HG03354 (cell line): ENCODE data around the gene GPX4.
"Not testable (repeated sequence)": the region's sequence is repeated elsewhere in the genome, so short reads cannot be mapped to it uniquely, and the experiment has no call there.

ENCODE experiments used
- ATAC-seq: cut with Tn5 transposase; IDR thresholded peaks from one replicate; pipeline ENCODE4 v1.9.1; 2021; ENCODE audit warnings: mild to moderate bottlenecking; ENCODE audit not compliant: unreplicated experiment, poor library complexity, severe bottlenecking

The GPX4 gene

DNA sequence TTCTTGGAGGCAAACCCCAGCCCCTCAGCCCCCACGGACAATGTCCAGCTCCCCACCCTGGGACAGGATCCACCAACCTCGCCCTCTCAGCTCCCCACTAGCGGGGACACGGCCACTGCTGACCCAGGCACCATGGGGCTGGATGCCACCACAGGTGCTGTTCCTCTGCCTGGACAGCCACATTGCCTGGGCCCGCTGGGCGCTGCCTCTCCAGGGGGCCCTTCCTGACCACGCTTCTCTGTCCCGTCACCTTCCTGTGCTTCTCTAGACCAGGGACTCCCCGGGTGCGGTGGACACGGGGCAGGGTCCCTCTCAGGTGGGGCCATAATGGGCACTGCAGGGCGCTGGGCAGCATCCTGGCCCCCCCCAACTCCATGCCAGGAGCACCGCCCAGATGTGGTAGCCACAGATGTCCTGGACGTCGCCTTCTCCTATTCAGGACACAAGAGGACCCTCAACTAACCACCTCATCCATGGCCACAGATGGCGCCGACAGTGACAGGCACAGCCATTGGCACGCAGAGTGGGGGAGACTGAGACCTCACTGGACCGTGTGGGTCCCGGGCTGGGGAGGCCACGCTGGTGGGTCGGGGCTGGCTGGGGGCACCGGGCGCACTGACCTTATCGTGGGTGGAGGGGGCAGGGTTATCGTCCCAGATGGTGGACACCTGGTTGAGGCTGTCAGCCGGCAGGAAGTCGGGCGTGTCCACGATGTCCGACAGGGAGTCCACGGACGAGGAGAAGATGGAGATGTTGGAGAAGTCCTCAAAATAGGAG lies 23.4 kb downstream of the GPX4 start:
- no peak for ATAC-seq

DNA sequence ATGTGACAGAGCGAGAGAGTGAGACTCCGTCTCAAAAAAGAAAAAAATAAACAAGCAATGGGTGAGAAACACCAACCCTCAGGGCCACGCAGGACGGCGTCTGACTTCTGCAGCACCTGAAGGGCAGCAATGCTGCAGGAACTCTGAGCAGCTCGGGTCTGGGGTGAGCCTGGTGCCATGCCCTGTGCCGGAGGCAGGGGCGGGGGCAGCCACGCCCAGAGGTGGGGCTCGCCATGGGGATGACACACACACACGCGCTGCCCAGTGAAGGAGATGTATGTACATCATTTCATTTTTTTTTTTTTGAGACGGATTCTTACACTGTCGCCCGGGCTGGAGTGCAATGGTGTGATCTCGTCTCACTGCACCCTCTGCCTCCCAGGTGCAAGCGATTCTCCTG lies 24.3 kb downstream of the GPX4 start:
- ATAC-seq, result no peak

DNA sequence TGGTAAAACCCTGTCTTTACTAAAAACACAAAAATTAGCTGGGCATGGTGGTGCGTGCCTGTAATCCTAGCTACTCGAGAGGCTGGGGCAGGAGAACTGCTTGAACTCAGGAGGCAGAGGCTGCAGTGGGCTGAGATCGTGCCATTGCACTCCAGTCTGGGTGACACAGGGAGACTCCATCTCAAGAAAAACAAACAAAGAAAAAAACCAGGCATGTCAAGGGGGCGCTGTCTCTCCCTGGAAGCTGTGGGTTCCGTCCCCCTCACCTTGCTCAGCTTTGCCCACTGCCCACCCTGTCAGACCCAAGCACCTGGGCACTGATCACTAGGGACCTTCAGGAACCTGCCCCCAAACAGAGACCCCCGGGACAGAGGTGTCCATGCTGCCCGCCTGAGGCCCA lies 25.3 kb downstream of the GPX4 start:
- ATAC-seq, result not testable (repeated sequence)

DNA sequence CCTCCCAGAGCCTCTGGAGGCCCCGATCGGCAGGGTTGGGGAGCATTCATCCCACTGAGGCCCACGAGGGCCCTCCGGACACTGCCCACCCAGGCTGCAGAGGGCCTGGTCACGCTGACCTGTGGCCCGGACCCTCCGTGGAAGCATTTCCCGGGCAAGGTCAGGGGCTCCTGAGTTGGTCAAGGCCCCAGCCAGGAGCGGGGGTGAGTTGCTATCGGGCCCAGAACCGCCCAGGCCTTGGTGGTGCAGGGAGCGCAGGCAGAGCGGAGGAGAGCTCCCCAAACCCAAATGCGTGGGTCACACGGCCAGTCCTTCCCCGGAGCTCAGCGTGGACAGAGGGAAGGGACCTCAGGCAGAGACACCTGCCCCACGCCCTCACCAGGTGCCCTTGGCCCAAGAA lies 25.7 kb downstream of the GPX4 start:
- no peak for ATAC-seq

DNA sequence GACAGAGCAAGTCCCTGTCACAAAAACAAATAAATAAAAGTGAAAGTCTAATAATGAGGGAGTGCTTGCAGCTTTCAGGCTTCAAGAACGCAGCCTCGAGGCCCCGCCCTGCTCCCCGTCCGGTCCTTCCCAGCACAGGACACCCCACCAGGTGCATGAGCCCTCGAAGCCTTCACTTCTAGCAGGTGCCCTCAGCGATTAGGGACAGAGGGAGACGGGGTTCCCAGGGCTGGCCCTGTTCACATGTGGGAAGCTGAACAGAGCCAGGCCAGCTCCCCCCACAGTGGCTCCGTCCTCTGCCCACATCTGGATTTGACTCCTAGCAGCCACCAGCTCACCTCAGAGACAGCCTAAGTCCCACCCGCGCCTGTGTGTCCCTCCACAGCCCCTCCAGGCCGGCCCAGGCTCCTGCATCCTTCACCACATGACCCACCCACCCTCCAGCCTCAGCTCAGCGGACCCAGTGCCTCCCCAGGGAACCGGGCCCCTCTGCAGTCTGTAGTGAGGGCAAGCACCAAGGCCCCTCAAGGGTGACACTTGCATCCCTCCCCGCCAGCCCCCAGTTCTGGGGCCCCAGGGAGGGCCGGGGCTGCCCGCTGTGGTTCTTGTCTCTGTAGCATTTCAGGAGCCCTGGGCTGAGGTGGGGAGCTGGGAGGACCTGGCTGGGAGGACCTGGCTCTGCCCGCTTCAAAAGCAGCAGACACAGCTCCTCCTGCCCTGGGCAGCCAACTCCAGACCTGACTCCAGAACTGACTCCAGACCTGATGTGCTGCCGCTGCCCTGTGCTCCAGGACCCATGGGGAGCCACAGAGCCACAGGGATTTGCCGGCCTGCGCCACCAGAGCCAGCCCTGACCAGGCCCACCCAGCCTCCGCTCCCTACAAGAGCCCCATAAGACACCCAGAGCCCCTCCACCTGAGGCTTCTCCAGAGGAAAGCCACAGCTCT lies 27.2 kb downstream of the GPX4 start:
- peak; percentile 10 for ATAC-seq

DNA sequence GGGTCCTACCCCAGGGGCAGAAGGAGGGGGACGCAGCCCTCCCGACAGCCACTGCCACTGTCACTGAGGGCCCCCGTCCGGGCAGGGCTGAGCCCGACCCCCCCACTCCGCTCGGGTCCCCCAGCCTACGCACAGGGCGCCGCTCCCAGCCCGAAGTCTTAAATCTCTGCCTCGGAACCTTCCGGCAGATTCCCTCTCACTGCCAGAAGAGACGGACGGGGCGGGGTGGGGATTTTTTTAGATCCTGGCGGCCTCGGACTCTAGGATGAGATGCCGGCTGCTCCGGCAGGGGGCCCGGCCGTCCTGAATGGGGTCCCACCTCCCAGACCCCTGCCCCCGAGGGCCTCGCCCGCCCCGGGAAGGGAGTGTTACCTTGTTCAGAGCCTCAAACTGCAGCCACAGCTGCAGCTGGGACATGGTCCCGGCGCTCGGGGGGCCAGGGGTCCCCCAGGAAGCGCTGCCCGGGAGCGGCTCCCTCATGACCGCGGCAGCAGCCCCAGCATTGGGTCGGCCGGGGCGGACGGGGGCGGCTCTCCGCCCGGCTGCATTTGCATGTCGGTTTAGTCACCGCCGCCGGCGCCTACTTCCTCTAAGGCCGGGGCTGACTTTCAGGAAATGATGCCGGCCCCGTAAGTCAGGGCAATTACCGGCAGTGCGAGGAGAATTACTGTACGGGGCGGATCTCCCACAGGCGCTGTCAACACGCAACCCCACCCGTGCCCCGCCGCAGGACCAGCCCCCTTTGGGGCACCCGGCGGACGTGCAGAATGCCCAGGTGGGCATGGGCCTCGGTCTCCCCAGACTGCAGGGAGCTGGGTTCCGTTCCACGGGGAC lies 28.1 kb downstream of the GPX4 start:
- peak; percentile 58 for ATAC-seq

DNA sequence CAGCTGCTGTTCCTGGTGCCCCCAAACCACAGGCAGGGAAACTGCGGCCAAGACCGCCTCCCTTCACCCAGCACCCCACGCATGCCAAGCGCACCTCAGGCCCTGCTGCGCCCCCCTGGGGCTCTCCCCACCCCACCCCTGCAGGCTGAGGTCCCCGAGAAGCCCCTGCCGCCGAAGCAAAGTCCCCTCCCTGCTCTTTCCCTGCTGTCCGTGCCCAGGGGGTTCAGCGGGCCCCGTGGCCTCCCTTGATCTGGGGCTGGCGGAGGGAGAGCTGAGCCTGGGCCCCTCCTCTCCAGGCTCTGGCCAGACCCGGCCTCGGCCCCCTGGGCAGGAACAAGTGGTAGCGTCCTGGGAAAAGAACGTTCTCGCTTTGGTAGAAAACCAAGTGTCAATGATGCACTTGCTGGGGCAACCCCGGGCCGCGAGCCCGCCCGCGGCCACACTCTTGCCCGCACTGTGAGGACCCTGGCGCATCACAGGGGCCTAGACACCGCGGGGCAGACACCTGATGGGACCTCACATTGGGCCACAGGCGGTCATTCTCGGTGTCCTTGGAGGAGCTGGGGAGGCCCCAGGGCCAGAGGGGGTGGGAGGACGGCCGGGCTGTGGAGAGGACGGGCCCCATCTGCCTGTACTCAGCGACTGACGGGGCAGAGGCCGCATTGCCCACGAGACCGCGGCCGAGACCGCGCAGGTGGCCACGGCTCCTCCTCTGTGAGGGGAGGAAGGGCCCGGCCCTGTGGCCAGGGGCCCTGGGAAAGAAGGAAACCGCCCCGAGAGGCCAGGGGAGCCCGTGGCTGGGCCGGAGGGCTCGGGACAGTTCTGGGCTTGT lies 29.0 kb downstream of the GPX4 start:
- peak; percentile 12 for ATAC-seq

DNA sequence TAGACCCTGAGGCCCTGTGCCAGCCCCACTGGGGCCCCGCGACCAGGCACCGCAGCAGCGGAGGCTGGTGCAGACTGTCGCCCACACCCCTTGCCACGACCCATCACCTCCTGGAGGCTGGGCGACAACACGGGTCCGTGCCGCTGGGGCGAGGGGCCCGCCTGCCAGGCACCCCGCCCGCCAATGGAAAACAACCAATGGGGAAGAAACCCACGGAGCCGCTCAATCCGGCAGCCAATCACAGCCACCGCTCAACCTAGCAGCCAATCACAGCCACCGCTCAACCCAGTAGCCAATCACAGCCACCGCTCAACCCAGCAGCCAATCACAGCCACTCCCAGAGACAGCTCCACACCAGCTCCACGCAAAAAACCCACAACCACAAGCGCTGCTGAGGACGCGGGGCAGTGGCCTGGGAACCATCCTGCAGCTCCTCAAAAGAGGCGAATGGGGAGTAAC lies 29.7 kb downstream of the GPX4 start:
- no peak for ATAC-seq

DNA sequence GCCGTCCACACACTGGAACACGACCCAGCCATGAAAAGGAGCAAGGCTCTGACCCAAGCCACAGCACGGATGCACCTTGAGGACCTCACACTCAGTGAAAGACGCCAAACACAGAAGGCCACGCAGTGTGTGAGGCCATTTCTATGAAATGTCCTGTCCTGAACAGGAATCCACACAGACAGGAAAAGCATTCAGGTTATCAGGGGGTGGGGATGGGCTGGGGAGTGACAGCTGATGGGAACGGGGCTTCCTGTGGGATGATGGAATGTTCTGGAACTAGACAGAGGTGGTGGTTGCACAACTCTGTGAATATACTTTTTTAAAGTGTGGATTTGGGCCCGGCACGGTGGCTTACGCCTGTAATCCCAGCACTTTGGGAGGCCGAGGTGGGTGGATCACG lies 30.6 kb downstream of the GPX4 start:
- ATAC-seq, result no peak

DNA sequence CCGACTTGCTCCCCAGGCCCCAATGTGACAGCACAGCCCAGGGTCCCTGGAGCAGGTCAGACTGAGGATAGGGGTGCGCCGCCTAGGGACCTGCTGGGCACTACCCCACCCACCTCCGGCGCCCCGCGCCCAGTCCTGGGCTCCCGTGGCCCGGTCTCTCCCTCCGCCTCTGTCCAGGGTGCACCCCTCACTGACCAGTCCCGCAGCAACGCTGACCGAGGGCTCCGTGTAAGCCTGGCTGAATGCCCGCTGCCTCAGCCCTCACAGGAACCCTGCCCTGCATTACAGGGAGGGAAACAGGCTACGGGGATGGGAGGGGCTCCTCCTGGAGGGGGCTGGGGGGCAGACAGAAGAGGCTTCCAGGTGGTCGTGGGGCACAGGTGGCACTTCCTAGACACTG lies 31.7 kb downstream of the GPX4 start:
- ATAC-seq, result no peak

DNA sequence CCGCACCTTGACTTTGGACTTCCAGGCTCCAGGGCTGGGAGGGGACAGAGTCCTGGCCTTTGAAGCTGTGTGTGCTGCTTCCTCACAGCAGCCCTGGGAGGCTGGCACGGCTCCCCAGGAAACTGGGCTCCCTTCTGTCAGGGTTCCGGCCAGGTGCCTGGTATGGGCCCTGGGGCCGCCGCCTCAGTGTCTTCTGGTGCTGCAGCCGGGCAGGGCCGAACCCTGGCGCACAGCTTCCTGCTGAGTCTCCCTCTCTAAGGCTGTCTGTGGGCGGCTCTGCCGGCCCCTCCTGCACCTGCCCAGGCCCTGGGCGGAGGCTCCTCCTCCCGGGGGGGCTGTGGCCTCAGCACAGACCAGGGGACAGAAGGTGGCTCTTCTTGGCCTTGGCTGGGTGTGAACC lies 32.4 kb downstream of the GPX4 start:
- ATAC-seq, result no peak

DNA sequence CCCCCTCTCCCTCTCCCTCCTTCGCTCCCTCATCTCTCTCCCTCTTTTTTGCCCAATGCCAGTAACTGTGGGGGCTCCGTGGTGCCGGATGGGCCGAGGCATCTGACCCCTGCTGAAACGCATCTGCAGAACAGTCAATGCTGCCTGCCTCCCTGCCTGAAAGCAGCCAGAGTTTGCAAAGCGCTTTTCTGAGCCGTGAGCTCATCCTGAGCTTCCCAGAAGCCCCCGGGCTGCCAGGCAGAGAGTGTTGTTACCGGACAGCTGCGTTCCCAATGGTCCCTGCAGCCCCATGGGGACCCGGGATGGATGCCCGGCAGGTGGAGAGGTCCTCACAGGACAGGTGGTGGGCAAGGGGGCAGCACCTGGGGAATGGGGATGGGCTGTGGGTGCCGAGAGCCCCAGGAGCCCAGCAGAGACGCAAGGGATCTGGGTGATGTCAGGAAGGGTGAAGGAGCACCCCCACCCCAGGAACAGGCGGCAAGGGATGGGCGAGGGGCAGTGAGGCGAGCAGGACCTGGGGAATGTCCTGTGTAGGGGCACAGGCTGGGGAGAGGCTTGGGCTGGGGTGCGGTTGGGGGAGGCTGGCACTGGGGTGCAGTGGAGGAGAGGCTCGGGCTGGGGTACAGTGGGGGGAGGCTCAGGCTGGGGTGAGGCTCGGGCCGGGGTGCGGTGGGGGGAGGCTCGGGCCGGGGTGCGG lies 33.0 kb downstream of the GPX4 start:
- ATAC-seq, result no peak

DNA sequence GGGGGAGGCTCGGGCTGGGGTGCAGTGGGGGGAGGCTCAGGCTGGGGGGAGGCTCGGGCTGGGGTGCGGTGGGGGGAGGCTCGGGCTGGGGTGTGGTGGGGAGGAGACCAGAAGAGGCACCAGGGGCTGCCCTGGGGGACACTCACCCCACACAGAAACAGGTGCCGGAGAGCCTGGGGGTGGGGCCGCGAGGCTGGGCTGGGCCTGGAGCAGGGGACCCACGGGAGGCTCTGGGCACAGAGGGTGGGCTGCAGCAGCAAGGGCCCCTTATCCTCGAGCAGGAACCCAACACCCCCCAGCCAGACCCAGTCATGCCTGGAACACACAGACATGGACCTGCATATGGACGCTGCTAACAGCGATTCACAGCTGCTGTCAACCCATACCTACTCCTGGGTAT lies 34.3 kb downstream of the GPX4 start:
- ATAC-seq, result no peak

DNA sequence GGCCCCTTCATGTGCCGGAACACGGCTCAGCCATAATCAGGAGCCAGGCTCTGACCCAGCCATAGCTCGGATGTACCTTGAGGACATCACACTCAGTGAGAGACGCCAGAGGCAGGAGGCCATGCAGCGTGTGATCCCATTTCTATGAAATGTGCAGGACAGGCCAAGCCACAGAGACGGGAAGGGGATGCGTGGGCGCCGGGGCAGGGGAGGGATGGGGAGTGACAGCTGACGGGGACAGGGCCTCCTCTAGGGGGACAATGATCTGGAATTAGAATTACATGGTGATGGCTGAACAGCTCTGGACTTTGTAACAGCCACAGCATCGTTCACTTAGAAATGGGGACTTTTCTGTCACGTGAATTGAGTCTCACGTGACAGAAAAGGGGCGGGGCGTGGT lies 35.3 kb downstream of the GPX4 start:
- no peak for ATAC-seq

DNA sequence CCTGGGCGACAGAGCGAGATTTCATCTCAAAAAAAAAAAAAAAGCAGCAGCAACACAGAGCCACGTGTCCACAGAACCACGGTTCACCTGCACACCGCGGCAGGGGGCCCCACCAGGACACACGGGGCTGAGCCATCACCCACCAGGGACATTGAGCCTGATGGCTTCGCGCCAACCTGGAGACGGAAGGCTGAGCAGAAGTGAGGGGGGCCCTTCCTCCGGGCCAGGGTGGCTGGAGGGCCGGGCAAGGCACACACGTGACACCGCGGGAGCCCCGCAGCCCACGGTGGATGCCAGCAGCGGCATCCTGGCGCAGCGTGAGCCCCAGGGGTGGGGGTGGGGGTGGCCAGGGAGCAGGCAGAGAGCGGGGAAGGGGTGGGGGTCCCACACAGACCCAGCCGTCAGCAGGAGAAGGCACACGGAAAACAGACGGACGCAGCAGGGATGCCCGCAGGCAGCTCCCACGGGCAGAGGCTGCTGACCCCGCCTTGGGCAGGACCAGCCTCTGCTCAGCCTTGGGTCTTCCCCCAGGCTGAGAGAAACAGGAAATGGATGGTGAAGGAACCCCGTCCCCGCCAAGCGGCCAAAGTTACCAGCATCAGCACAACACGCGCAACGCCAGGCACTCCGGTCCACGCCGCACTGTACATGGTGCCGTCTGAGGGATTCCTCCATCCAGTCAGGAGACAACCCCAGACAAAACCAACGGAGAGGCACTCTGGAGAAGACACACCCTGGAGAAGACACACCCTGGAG lies 36.7 kb downstream of the GPX4 start:
- no peak for ATAC-seq

DNA sequence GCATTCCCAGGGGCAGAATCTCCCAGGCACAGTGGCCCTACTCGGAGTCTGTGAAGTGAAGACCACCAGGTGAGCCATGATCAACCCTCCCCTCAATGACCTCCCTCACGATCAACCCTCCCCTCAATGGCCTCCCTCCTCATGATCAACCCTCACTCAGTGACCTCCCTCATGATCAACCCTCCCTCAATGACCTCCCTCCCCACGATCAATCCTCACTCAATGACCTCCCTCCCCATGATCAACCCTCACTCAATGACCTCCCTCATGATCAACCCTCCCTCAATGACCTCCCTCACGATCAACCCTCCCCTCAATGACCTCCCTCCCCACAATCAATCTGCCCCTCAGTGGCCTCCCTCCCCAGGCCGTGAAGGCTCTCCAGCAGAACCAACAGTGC lies 38.1 kb downstream of the GPX4 start:
- ATAC-seq, result no peak

DNA sequence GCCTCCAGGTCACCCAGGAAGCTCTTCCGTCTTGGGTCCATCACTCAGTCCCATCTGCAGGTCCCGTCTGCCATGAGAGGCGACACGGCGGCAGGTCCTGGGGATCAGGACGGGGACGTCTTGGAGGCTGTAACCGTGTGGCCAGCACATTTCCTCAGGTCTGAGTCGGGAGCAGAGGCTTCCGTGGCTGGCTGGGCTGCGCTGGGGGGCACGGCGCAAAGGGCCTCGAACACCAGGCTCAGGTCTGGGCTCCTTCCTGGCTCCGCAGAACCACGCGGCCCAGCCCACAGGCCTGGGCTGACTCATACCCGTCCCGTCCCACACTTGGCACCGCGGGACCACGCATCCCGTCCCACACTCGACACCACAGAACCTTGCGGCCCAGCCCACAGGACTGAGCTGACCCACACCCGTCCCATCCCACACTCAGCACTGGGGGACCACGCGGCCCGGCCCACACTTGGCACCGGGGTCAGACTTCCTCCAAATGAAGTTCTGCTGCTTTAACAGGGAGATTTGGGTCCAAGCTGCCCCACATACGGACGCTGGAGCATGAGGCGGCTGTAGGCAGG lies 40.1 kb downstream of the GPX4 start:
- no peak for ATAC-seq

DNA sequence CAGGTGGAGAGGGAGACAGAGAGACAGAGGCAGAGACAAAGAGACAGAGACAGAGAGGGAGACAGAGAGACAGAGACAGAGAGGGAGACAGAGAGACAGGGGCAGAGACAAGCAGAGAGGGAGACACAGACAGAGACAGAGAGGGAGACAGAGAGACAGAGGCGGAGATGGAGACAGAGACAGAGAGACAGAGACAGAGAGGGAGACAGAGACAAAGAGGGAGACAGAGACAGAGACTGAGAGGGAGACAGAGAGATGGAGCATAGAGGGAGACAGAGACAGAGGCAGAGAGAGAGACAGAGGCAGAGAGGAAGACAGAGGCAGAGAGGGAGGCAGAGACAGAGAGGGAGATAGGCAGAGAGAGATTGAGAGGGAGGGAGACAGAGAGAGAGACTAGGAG lies 40.9 kb downstream of the GPX4 start:
- ATAC-seq, result no peak
